Upper lobe of left lung (tissue), 6 donors: ENCODE data around the gene MTERF2. TPM values are rescaled to one million over a fixed set of nuclear protein-coding genes. Genes with fewer than 3 reads are reported as not detected.
A peak's percentile ranks its signal among the peaks of the same experiment; 100 is the strongest.

Experiments used
- ATAC-seq, 2 donors: fragments of 200-7000 bp; cut with Tn5 transposase; one replicate each; pipeline ENCODE4 v1.9.1; 2022; ENCODE audit warnings: mild to moderate bottlenecking in 2 of 2, moderate library complexity in 2 of 2; ENCODE audit not compliant: low FRiP score in 2 of 2
- DNase-seq, 2 donors: peaks; one replicate each; pipeline ENCODE4 v3.0.0-alpha.2; 2019 to 2020
- H3K27ac ChIP-seq, 4 donors: fragments of 200-600 bp; sonication (generic); one replicate each; pipeline ENCODE4 v1.5.1; 2016 to 2019
- H3K27me3 ChIP-seq, 4 donors: fragments of 200-600 bp; sonication (generic); one replicate each; pipeline ENCODE4 v1.5.1; 2017 to 2019
- H3K36me3 ChIP-seq, 4 donors: fragments of 200-600 bp; sonication (generic); one replicate each; pipeline ENCODE4 v1.5.1; 2016 to 2019
- H3K4me1 ChIP-seq, 4 donors: fragments of 200-600 bp; sonication (generic); one replicate each; pipeline ENCODE4 v1.5.1; 2018 to 2019
- H3K4me3 ChIP-seq, 4 donors: fragments of 200-600 bp; sonication (generic); one replicate each; pipeline ENCODE4 v1.5.1; 2017 to 2019; ENCODE audit warnings: mild to moderate bottlenecking in 2 of 4, moderate library complexity in 1 of 4
- H3K9me3 ChIP-seq, 4 donors: fragments of 200-600 bp; sonication (generic); one replicate each; pipeline ENCODE4 v1.5.1; 2018 to 2019
- CTCF ChIP-seq, 6 experiments: fragments of 450-650 bp in 4 of 6; fragments of 200-600 bp in 2 of 6; sonication (generic) in 2 of 6; IDR thresholded peaks; one replicate each; pipeline ENCODE4 v1.5.1; 2016 to 2019; ENCODE audit warnings: antibody characterized with exemption in 6 of 6
- EP300 ChIP-seq, 4 donors: sonication (generic); formaldehyde crosslinking; IDR thresholded peaks; one replicate each; pipeline ENCODE4 v1.5.1; 2017; ENCODE audit warnings: antibody characterized with exemption in 4 of 4, control low read depth in 2 of 4
- POLR2A ChIP-seq, 4 donors: fragments of 450-650 bp; IDR thresholded peaks; one replicate each; pipeline ENCODE4 v1.5.1; 2016 to 2017; ENCODE audit warnings: antibody characterized with exemption in 4 of 4, mild to moderate bottlenecking in 2 of 4
- POLR2AphosphoS5 ChIP-seq, 2 donors: sonication (generic); formaldehyde crosslinking; IDR thresholded peaks; one replicate each; pipeline ENCODE4 v1.5.1; 2017; ENCODE audit warnings: antibody characterized with exemption in 2 of 2
- WGBS, 2 donors: methylation state at CpG; one replicate each; pipeline ENCODE4 v1.1.5; 2017 to 2018; 5-methylcytosine and 5-hydroxymethylcytosine counted together
- total RNA-seq, 6 donors: library from RNA; depleted of rRNA in 4 of 6; stranded (reverse); fragments of >200 nt in 4 of 6; gene quantifications; one replicate each; pipeline versions ENCODE4 v1.1.0 to v1.2.1, GENCODE V29; 2016 to 2021
- donor health status: DM: no; HTN: no; CAD: no; lungs with moderate emphysema.
- donor health status: DM: no; HTN: yes; CAD: no; lungs with severe emphysema.

Gene MTERF2
- total RNA-seq, 6 donors from 2014 or later, result 6.4 to 34.8 (median 13.6) TPM

DNA sequence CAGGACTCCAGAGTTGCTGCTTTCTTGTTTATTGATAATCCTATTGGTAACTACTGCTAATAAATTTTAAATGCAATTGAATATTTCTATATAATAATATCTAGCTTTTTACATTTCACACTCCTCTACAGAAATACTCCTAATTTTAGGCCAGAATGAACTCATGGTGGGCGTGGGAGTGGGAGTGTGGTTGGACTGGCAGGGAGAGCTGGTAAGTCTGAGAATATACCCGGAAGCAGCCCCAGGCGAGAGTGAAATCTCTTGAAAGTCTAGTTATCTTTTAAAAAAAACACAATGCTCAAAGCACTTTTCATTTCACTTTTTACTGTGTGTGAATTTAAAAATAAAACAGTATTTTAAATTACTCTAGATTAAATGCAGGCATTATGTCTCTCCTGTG is 26.5 kb downstream of the MTERF2 start:
- DNase-seq (no peak), ATAC-seq (no peak)
- Histone ChIP-seq H3K9me3 (no peaks in the 10 kb centered on the region), H3K4me1 (peaks cover 10 to 16% (median 13%) of the 10 kb centered on the region in 4 donors), H3K27me3 (no peaks in the 10 kb centered on the region), H3K4me3 (no peak overlapping the region), H3K27ac (no peak overlapping the region), H3K36me3 (peaks cover 0 to 3% (median 0%) of the 10 kb centered on the region in 4 donors)
- no peak for TF ChIP-seq POLR2AphosphoS5 (IDR thresholded peaks at IDR 0.05)
- no peak for TF ChIP-seq CTCF (IDR thresholded peaks at IDR 0.05)
- TF ChIP-seq POLR2A (IDR thresholded peaks at IDR 0.05), result no peak
- TF ChIP-seq EP300 (IDR thresholded peaks at IDR 0.05), result no peak
- WGBS, 2 donors, result 87 to 96% methylated on average over 3 of the region's 3 CpGs

- ATAC-seq (no peak), DNase-seq (no peak)
- 15 to 30% methylated on average over 1 of the region's 1 CpG for WGBS, 2 donors
- peaks cover 17 to 27% (median 20%) of the 10 kb centered on the region in 4 donors for H3K4me1 ChIP-seq
- no peaks in the 10 kb centered on the region for H3K9me3 ChIP-seq
- peak overlapping the region in 3 of 4 donors; percentile 83 to 94 (median 91) for H3K4me3 ChIP-seq
- H3K27ac ChIP-seq, result no peak overlapping the region
- no peaks in the 10 kb centered on the region for H3K36me3 ChIP-seq
- TF ChIP-seq EP300 (IDR thresholded peaks at IDR 0.05), result no peak
- TF ChIP-seq POLR2AphosphoS5 (IDR thresholded peaks at IDR 0.05), result no peak
- no peak for TF ChIP-seq POLR2A (IDR thresholded peaks at IDR 0.05)
- no peak for TF ChIP-seq CTCF (IDR thresholded peaks at IDR 0.05)
- H3K27me3 ChIP-seq, result no peaks in the 10 kb centered on the region
Measured at GRCh38 chr12:106957583-106957982, 29.4 kb downstream of the MTERF2 start.

- DNase-seq (peak; percentile 55 to 94), ATAC-seq (peak; percentile 58 to 72)
- Histone ChIP-seq H3K27ac (peak overlapping the region; percentile 94 to 97 (median 95)), H3K9me3 (no peaks in the 10 kb centered on the region), H3K27me3 (no peaks in the 10 kb centered on the region), H3K4me1 (peaks cover 17 to 27% (median 20%) of the 10 kb centered on the region in 4 donors), H3K4me3 (peak overlapping the region; percentile 37 to 94 (median 87)), H3K36me3 (no peaks in the 10 kb centered on the region)
- TF ChIP-seq POLR2A (IDR thresholded peaks at IDR 0.05) (peak in 2 of 4 donors; percentile 15 to 26), CTCF (IDR thresholded peaks at IDR 0.05) (no peak)
- WGBS, 2 donors, result 0% methylated on average over 3 to 34 of the region's 34 CpGs
Measured at GRCh38 chr12:106956048-106956578, 30.8 kb downstream of the MTERF2 start.

DNA sequence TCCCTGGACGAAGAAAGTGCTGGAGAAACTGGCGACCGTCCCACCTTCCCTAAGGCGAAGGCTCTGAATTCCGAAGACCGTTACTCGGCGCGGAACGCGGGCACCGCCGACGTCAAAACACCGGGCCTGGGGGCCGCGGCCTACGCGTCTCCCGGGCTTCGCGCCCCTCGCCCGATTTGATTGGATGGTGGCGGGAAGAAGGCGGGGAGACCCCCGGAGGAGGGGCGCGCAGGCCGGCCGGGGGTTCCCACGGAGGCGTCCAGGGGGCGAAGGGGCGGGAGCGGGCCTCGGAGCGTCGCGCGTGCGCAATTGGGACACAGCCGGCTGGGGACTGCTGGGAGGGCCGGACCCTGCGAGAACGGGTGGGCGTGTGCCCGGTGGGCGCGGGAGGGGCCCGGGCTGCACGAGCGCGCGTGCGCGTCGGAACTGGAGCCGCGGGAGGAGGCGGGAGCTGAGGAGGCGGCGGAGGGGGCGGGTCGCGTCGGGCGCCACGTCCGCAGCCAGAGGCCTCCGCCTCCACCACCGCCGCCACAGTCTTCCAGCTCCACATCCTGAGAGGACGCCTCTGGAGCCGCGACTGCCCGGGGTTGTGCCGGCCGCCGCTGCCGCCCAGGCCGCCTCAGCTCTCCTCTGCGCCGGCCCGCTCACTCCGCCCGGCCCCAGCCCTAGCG is 31.4 kb downstream of the MTERF2 start, which contains the start of gene TMEM263:
Gene TMEM263 (plus strand): TSS at position 531 of the 671 bp plus-strand sequence. CDS start 11,210 bp downstream, outside the sequence.
- no peaks in the 10 kb centered on the region for H3K36me3 ChIP-seq
- peaks cover 17 to 27% (median 20%) of the 10 kb centered on the region in 4 donors for H3K4me1 ChIP-seq
- peak within 1 kb of the TSS; percentile 37 to 94 (median 87) for H3K4me3 ChIP-seq
- WGBS, 2 donors, result 0 to 2% methylated on average over 37 to 48 of the region's 88 CpGs
- peak within 1 kb of the TSS; percentile 94 to 97 (median 95) for H3K27ac ChIP-seq
- TF ChIP-seq EP300 (IDR thresholded peaks at IDR 0.05), result no peak
- TF ChIP-seq POLR2AphosphoS5 (IDR thresholded peaks at IDR 0.05), result peak; percentile 63 to 86
- TF ChIP-seq CTCF (IDR thresholded peaks at IDR 0.05), result peak in 3 of 6 experiments; percentile 9 to 42 (median 37)
- peak in 3 of 4 donors; percentile 90 to 92 (median 92) for TF ChIP-seq POLR2A (IDR thresholded peaks at IDR 0.05)
- H3K9me3 ChIP-seq, result no peaks in the 10 kb centered on the region
- DNase-seq (peak; percentile 94 to 99), ATAC-seq (peak; percentile 95 to 97)
- H3K27me3 ChIP-seq, result no peaks in the 10 kb centered on the region
